Measurements from ENCODE around the gene ATP8B1. TPM values are rescaled to one million over a fixed set of nuclear protein-coding genes. Genes with fewer than 3 reads are reported as not detected.

The ATP8B1 gene
- total RNA-seq, 4 donors from 2014 or later = 17.4 to 26.2 (median 23.4) TPM

GRCh38 chr18:57748770-57749603 is 54.1 kb downstream of the ATP8B1 start:
- H3K36me3 ChIP-seq = no peaks in the 10 kb centered on the region
- no peak for ATAC-seq
- WGBS, 2 donors (ENCODE audit: low coverage in 1 of 2) = 50 to 80% methylated on average over 1 of the region's 1 CpG
- H3K27ac ChIP-seq = peak overlapping the region in 2 of 4 donors; percentile 13 to 44
- no peaks in the 10 kb centered on the region for H3K9me3 ChIP-seq
- H3K4me3 ChIP-seq = no peak overlapping the region
- H3K4me1 ChIP-seq = peaks cover 0 to 60% (median 8%) of the 10 kb centered on the region in 3 donors
- TF ChIP-seq POLR2A (IDR thresholded peaks at IDR 0.05) (no peak), CTCF (IDR thresholded peaks at IDR 0.05) (no peak), EP300 (IDR thresholded peaks at IDR 0.05) (no peak), POLR2AphosphoS5 (IDR thresholded peaks at IDR 0.05) (no peak)
- H3K27me3 ChIP-seq = no peaks in the 10 kb centered on the region

GRCh38 chr18:57747809-57748680 is 55.1 kb downstream of the ATP8B1 start:
- no peak for ATAC-seq
- Histone ChIP-seq H3K36me3 (no peaks in the 10 kb centered on the region), H3K9me3 (no peaks in the 10 kb centered on the region), H3K4me1 (peaks cover 0 to 69% (median 15%) of the 10 kb centered on the region in 3 donors), H3K4me3 (no peak overlapping the region), H3K27me3 (no peaks in the 10 kb centered on the region), H3K27ac (peak overlapping the region in 3 of 4 donors; percentile 39 to 44 (median 39))
- WGBS, 2 donors (ENCODE audit: low coverage in 1 of 2) = 74 to 82% methylated on average over 5 of the region's 5 CpGs
- no peak for TF ChIP-seq POLR2A (IDR thresholded peaks at IDR 0.05)
- no peak for TF ChIP-seq EP300 (IDR thresholded peaks at IDR 0.05)
- no peak for TF ChIP-seq CTCF (IDR thresholded peaks at IDR 0.05)
- TF ChIP-seq POLR2AphosphoS5 (IDR thresholded peaks at IDR 0.05) = no peak

GRCh38 chr18:57744211-57744694 is 58.9 kb downstream of the ATP8B1 start:
- Histone ChIP-seq H3K36me3 (no peaks in the 10 kb centered on the region), H3K4me3 (no peak overlapping the region), H3K27ac (peak overlapping the region; percentile 5 to 70 (median 60)), H3K9me3 (no peaks in the 10 kb centered on the region), H3K4me1 (peaks cover 0 to 66% (median 15%) of the 10 kb centered on the region in 3 donors), H3K27me3 (no peaks in the 10 kb centered on the region)
- peak; percentile 6 for TF ChIP-seq POLR2AphosphoS5 (IDR thresholded peaks at IDR 0.05)
- no peak for TF ChIP-seq EP300 (IDR thresholded peaks at IDR 0.05)
- ATAC-seq = peak; percentile 40
- WGBS, 2 donors (ENCODE audit: low coverage in 1 of 2) = 20 to 21% methylated on average over 3 to 5 of the region's 5 CpGs

- WGBS, 2 donors (ENCODE audit: low coverage in 1 of 2) = 38 to 46% methylated on average over 2 of the region's 3 CpGs
- peak; percentile 51 for ATAC-seq
- no peaks in the 10 kb centered on the region for H3K36me3 ChIP-seq
- peak overlapping the region in 3 of 4 donors; percentile 58 to 70 (median 63) for H3K27ac ChIP-seq
- H3K4me3 ChIP-seq = no peak overlapping the region
- H3K9me3 ChIP-seq = no peaks in the 10 kb centered on the region
- no peak for TF ChIP-seq EP300 (IDR thresholded peaks at IDR 0.05)
- peak; percentile 31 for TF ChIP-seq POLR2AphosphoS5 (IDR thresholded peaks at IDR 0.05)
- H3K27me3 ChIP-seq = no peaks in the 10 kb centered on the region
- H3K4me1 ChIP-seq = peaks cover 2 to 59% (median 11%) of the 10 kb centered on the region in 3 donors
These were observed 60.1 kb downstream of the ATP8B1 start for GRCh38 chr18:57743008-57743407.

- Histone ChIP-seq H3K27me3 (no peaks in the 10 kb centered on the region), H3K4me1 (peaks cover 2 to 58% (median 13%) of the 10 kb centered on the region in 3 donors), H3K9me3 (no peaks in the 10 kb centered on the region), H3K4me3 (no peak overlapping the region), H3K36me3 (no peaks in the 10 kb centered on the region), H3K27ac (no peak overlapping the region)
- 77 to 100% methylated on average over 1 to 2 of the region's 2 CpGs for WGBS, 2 donors (ENCODE audit: low coverage in 1 of 2)
- no peak for ATAC-seq
- TF ChIP-seq EP300 (IDR thresholded peaks at IDR 0.05) (no peak), CTCF (IDR thresholded peaks at IDR 0.05) (no peak), POLR2AphosphoS5 (IDR thresholded peaks at IDR 0.05) (no peak), POLR2A (IDR thresholded peaks at IDR 0.05) (no peak)
These were observed 61.8 kb downstream of the ATP8B1 start for GRCh38 chr18:57741273-57741672.
